Endometrial microvascular endothelial cells (primary cell): ENCODE data around the gene ARHGAP23. TPM values are rescaled to one million over a fixed set of nuclear protein-coding genes. Genes with fewer than 3 reads are reported as not detected.
"Not testable (repeated sequence)": the region's sequence is repeated elsewhere in the genome, so short reads cannot be mapped to it uniquely, and the experiment has no call there.

Experiments used
- in situ Hi-C: cut with HindIII; loops from 2 replicates; pipeline ENCODE4 v1.10.0; 2017; ENCODE audit warnings: low sequenced_read_pairs, low pct_unique_long_range_greater_than_20kb; ENCODE audit errors: inconsistent ontology term
- total RNA-seq: library from RNA; depleted of rRNA; stranded (reverse); fragments of >200 nt; gene quantifications from one replicate; pipeline ENCODE4 v1.2.3, GENCODE V29; 2015; ENCODE audit errors: inconsistent ontology term

ARHGAP23 gene
- total RNA-seq, 1 donor from 2014 or later = 83.6 TPM

- in situ Hi-C loops = no loop called here
These were observed 29.5 kb downstream of the ARHGAP23 start for GRCh38 chr17:38457577-38458371.

- in situ Hi-C loops = no loop called here
These were observed 30.3 kb downstream of the ARHGAP23 start for GRCh38 chr17:38458521-38458920.

GRCh38 chr17:38459567-38459966 is 31.3 kb downstream of the ARHGAP23 start:
- in situ Hi-C loops = no loop called here

GRCh38 chr17:38460082-38460715 is 31.9 kb downstream of the ARHGAP23 start:
- in situ Hi-C loops = no loop called here

GRCh38 chr17:38460716-38461630 is 32.7 kb downstream of the ARHGAP23 start:
- in situ Hi-C loops = no loop called here

GRCh38 chr17:38461683-38462082 is 33.4 kb downstream of the ARHGAP23 start:
- in situ Hi-C loops = no loop called here

GRCh38 chr17:38463451-38463858 is 35.2 kb downstream of the ARHGAP23 start:
- in situ Hi-C loops = no loop called here

- in situ Hi-C loops = no loop called here
These were observed 36.0 kb downstream of the ARHGAP23 start for GRCh38 chr17:38464251-38464722.

- in situ Hi-C loops = no loop called here
These were observed 36.6 kb downstream of the ARHGAP23 start for GRCh38 chr17:38464723-38465390.

GRCh38 chr17:38465391-38466345 is 37.4 kb downstream of the ARHGAP23 start:
- in situ Hi-C loops = no loop called here

- in situ Hi-C loops = no loop called here
These were observed 38.4 kb downstream of the ARHGAP23 start for GRCh38 chr17:38466346-38467315.

GRCh38 chr17:38467491-38467890 is 39.2 kb downstream of the ARHGAP23 start:
- in situ Hi-C loops = no loop called here

GRCh38 chr17:38469875-38470274 is 41.6 kb downstream of the ARHGAP23 start:
- in situ Hi-C loops = no loop called here

GRCh38 chr17:38471253-38471652 is 43.0 kb downstream of the ARHGAP23 start:
- in situ Hi-C loops = not testable (repeated sequence)

GRCh38 chr17:38474666-38475065 is 46.4 kb downstream of the ARHGAP23 start:
- in situ Hi-C loops = not testable (repeated sequence)

- in situ Hi-C loops = no loop called here
These were observed 48.3 kb downstream of the ARHGAP23 start for GRCh38 chr17:38476549-38476948.

- in situ Hi-C loops = not testable (repeated sequence)
These were observed 49.2 kb downstream of the ARHGAP23 start for GRCh38 chr17:38477417-38477816.
